Calu3 (cell line): ENCODE data around the gene PSKH1. TPM values are rescaled to one million over a fixed set of nuclear protein-coding genes. Genes with fewer than 3 reads are reported as not detected.

ENCODE experiments used
- BruUV-seq: library from RNA; stranded (reverse); fragments of 400-500 nt; replicated peaks from 2 replicates; lab custom pipeline; 2021; lab: Mats Ljungman, UMichigan
- CTCF ChIA-PET: fragments of 300-600 bp; sonication (Branson Sonifier 250); formaldehyde crosslinking; loops from one replicate; lab custom pipeline; 2022; ENCODE audit warnings: antibody characterized with exemption; lab: Charles Lee
- DNase-seq: peaks from one replicate; pipeline ENCODE4 v3.0.0; 2022
- H3K27ac Mint-ChIP-seq: one replicate; pipeline ENCODE4 v1.8.0; 2022; ENCODE audit warnings: mixed read lengths; ENCODE audit not compliant: unreplicated experiment
- H3K27me3 Mint-ChIP-seq: one replicate; pipeline ENCODE4 v1.8.0; 2022; ENCODE audit warnings: mixed read lengths; ENCODE audit not compliant: unreplicated experiment
- H3K36me3 Mint-ChIP-seq: one replicate; pipeline ENCODE4 v1.8.0; 2022; ENCODE audit warnings: mild to moderate bottlenecking, moderate library complexity, mixed read lengths; ENCODE audit not compliant: insufficient read depth, unreplicated experiment
- H3K4me1 Mint-ChIP-seq: one replicate; pipeline ENCODE4 v1.8.0; 2022; ENCODE audit warnings: mild to moderate bottlenecking, low read depth, mixed read lengths; ENCODE audit not compliant: unreplicated experiment
- H3K4me3 Mint-ChIP-seq: one replicate; pipeline ENCODE4 v1.8.0; 2022; ENCODE audit warnings: mild to moderate bottlenecking, low read depth, moderate library complexity, mixed read lengths; ENCODE audit not compliant: unreplicated experiment
- H3K9me3 Mint-ChIP-seq: one replicate; pipeline ENCODE4 v1.8.0; 2022; ENCODE audit warnings: low read depth, mixed read lengths; ENCODE audit not compliant: unreplicated experiment
- intact Hi-C: fragments of 100-400 bp; cut with micrococcal nuclease; formaldehyde crosslinking; loops from one replicate; pipeline ENCODE4 v1.10.0; 2022; ENCODE audit not compliant: unreplicated experiment
- total RNA-seq: library from RNA; stranded (reverse); gene quantifications from 2 replicates; pipeline ENCODE4 v1.2.3, GENCODE V29; 2022
- TF ChIP-seq, protein P1 (sequence below): fragments of 200-600 bp; IDR thresholded peaks from one replicate; pipeline ENCODE4 v1.8.0; 2022; ENCODE audit warnings: antibody characterized with exemption; ENCODE audit not compliant: unreplicated experiment

Gene PSKH1
- total RNA-seq, 1 experiment from 2014 or later = 41.7 TPM

DNA sequence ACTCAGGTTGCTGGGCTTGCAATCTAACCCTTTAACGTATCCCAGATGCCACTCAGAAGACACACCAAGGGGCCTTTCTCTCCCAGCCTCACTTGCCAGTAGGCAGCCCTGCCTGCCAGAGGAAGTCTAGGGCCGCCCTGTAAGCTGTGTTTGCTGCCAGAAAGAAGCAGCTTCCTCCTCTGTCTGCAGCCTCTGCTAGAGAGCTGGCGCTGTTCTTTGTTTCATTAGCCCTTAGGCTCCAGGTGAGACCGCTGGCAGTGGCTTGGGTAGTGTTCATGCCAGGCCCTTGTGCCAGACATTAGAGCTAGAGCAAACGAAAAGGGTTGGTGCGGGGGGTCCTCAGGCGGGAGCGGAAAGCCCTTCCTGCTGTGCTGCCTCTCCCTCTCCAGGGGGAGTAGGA, 29.7 kb downstream of the PSKH1 start:
- no peak overlapping the region for H3K27ac Mint-ChIP-seq
- H3K27me3 Mint-ChIP-seq = no peaks in the 10 kb centered on the region
- BruUV-seq = no TSS peak
- intact Hi-C loops = no loop called here
- H3K4me1 Mint-ChIP-seq = peaks cover 3% of the 10 kb centered on the region
- no peaks in the 10 kb centered on the region for H3K9me3 Mint-ChIP-seq
- TF ChIP-seq, protein P1, sequence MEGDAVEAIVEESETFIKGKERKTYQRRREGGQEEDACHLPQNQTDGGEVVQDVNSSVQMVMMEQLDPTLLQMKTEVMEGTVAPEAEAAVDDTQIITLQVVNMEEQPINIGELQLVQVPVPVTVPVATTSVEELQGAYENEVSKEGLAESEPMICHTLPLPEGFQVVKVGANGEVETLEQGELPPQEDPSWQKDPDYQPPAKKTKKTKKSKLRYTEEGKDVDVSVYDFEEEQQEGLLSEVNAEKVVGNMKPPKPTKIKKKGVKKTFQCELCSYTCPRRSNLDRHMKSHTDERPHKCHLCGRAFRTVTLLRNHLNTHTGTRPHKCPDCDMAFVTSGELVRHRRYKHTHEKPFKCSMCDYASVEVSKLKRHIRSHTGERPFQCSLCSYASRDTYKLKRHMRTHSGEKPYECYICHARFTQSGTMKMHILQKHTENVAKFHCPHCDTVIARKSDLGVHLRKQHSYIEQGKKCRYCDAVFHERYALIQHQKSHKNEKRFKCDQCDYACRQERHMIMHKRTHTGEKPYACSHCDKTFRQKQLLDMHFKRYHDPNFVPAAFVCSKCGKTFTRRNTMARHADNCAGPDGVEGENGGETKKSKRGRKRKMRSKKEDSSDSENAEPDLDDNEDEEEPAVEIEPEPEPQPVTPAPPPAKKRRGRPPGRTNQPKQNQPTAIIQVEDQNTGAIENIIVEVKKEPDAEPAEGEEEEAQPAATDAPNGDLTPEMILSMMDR = no peak
- H3K36me3 Mint-ChIP-seq = peaks cover 19% of the 10 kb centered on the region
- H3K4me3 Mint-ChIP-seq = no peak overlapping the region
- CTCF ChIA-PET = interaction anchor here (0.6 kb wide), 1 partner anchor 10 kb away, joined by 3 read pairs; no protein-coding TSS in a partner anchor
- DNase-seq = no peak

DNA sequence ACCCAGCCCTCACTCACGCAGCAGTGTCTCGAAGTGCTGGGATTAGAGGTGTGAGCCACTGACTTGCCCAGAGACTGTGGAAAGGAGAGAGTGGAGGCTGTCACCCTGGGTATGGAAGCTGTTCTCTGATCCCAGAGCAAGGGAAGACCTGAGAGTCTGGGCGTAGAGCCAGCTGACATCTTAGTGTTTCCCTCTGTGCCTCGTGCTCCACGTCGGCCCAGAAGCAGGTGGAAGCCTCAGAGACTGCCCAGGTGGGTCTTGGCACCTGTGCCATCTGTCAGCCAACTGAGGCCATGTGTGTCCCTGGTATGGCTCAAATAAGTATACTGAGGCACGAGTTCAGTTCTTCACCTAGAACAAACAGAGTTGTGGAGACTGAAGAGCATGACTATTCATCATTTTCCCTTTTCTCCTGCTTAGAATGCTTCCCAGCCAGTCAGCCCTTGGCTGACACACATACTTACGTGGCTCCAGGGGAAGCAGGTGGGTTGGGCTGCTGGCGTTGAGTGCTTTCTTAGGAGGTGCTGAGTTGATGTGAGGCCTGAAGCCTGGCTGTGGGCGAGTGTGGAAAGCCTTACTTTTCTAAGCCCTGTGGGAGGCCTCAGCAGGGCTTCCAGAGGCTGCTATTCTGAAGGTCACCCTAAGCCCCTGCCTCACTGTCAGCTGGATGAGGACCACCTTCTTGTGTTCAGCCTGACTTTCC, 30.5 kb downstream of the PSKH1 start:
- CTCF ChIA-PET = no interaction called here
- BruUV-seq = no TSS peak

DNA sequence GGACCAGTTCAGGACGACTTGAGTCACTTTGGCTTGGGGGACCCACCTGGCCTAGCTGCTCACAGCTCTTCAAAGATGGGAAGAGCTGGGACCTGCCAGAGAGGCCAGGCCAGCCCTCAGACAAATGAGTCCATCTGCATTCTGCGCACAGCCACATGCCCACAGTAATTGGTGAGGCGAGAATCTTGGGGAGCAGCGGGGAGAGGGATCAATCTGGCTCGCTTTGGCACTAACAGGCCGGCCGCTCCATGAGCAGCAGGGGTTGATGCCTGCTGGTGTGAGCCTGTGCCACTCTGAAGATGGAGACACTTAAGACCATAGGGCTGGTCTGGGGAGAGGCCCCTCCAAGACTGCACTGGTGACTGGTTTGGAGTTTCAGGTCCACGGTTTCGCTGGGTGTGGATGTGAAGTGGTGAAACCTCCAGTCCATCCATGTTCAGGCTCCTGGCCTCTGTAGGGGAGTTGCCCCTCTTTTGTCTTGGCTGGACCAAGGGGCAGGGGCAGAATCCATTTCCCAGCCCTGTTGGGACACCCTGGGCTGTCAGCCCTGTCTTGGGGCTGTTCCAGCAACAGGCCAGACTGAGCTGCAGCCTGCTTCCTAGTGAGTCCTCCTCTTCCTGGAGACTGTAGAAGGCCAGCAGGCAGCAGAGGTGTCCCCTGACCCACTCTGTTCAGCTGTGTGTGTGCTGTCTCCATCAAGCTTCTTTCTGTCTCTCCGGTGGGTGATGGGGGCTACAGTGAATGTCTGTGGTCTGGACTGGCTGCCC, 31.3 kb downstream of the PSKH1 start:
- BruUV-seq = no TSS peak
- CTCF ChIA-PET = no interaction called here
- Mint-ChIP-seq H3K4me1 (no peaks in the 10 kb centered on the region), H3K36me3 (peaks cover 23% of the 10 kb centered on the region), H3K27me3 (no peaks in the 10 kb centered on the region), H3K27ac (no peak overlapping the region), H3K4me3 (no peak overlapping the region), H3K9me3 (no peaks in the 10 kb centered on the region)
- intact Hi-C loops = no loop called here
- no peak for DNase-seq
- TF ChIP-seq, protein P1 = no peak

More for the DNA sequence above, 30.5 kb downstream of the PSKH1 start:
- intact Hi-C loops = no loop called here
- H3K4me3 Mint-ChIP-seq = no peak overlapping the region
- no peak for DNase-seq
- peaks cover 22% of the 10 kb centered on the region for H3K36me3 Mint-ChIP-seq
- TF ChIP-seq, protein P1 = no peak
- no peaks in the 10 kb centered on the region for H3K9me3 Mint-ChIP-seq
- no peak overlapping the region for H3K27ac Mint-ChIP-seq
- no peaks in the 10 kb centered on the region for H3K27me3 Mint-ChIP-seq
- no peaks in the 10 kb centered on the region for H3K4me1 Mint-ChIP-seq

DNA sequence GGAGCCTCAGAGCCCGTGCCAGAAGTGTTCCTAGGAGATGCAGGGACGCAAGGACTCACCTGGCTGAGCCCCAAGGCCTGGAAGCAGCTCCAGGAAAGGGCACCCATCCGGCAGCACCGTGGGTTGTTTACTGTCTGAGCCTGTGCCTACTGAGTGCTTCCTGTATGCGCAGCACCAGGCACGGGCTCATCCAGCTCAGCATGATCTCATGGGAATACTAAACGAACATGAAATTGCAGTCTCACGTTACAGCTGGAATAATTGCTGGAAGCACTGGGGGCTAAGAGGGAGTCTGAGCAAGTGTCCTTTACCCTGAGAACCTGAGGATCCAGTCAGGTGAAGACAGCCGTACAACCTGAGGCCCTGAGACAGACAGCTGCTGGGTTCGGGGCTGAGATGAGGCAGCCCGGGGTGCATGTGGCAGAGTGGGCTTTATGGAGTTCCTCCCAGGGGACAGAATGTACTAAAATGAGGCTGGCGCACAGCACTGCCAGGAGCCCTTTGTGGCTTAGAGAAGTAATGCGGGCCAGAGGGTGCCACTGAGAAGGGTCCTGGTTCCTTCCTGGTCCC, 33.2 kb downstream of the PSKH1 start:
- no peaks in the 10 kb centered on the region for H3K4me1 Mint-ChIP-seq
- TF ChIP-seq, protein P1 = no peak
- CTCF ChIA-PET = no interaction called here
- no TSS peak for BruUV-seq
- no peak for DNase-seq
- H3K4me3 Mint-ChIP-seq = no peak overlapping the region
- no peaks in the 10 kb centered on the region for H3K9me3 Mint-ChIP-seq
- H3K27ac Mint-ChIP-seq = no peak overlapping the region
- intact Hi-C loops = loop anchor here (5.0 kb wide), 1 partner anchor 404 kb away; no protein-coding TSS in a partner anchor
- peaks cover 20% of the 10 kb centered on the region for H3K36me3 Mint-ChIP-seq
- H3K27me3 Mint-ChIP-seq = no peaks in the 10 kb centered on the region
